IPS-20b (cell line): ENCODE results near the gene RPS15.

Experiments used
- H3K27ac ChIP-seq: one replicate; pipeline ENCODE4 v1.5.1; 2013; ENCODE audit warnings: low read length
- H3K27me3 ChIP-seq: 2 replicates; pipeline ENCODE4 v1.6.1; 2013; ENCODE audit warnings: mild to moderate bottlenecking, low read length, inconsistent platforms; ENCODE audit not compliant: insufficient read depth
- H3K36me3 ChIP-seq: 2 replicates; pipeline ENCODE4 v1.6.1; 2013; ENCODE audit warnings: low read depth, mild to moderate bottlenecking, inconsistent platforms, low read length, moderate library complexity; ENCODE audit not compliant: insufficient read depth
- H3K4me1 ChIP-seq: 2 replicates; pipeline ENCODE4 v1.6.1; 2013; ENCODE audit warnings: mild to moderate bottlenecking, control low read depth, inconsistent platforms, low read length, moderate library complexity; ENCODE audit not compliant: insufficient read depth
- H3K4me3 ChIP-seq: 2 replicates; pipeline ENCODE4 v1.5.1; 2013; ENCODE audit warnings: mild to moderate bottlenecking, low read length, inconsistent platforms
- H3K9ac ChIP-seq: 2 replicates; pipeline ENCODE4 v1.6.1; 2013; ENCODE audit warnings: low read depth, mild to moderate bottlenecking, inconsistent platforms, low read length, moderate library complexity
- H3K9me3 ChIP-seq: 2 replicates; pipeline ENCODE4 v1.6.1; 2013; ENCODE audit warnings: mild to moderate bottlenecking, low read depth, low read length, inconsistent platforms; ENCODE audit not compliant: insufficient read depth

RPS15 gene

DNA sequence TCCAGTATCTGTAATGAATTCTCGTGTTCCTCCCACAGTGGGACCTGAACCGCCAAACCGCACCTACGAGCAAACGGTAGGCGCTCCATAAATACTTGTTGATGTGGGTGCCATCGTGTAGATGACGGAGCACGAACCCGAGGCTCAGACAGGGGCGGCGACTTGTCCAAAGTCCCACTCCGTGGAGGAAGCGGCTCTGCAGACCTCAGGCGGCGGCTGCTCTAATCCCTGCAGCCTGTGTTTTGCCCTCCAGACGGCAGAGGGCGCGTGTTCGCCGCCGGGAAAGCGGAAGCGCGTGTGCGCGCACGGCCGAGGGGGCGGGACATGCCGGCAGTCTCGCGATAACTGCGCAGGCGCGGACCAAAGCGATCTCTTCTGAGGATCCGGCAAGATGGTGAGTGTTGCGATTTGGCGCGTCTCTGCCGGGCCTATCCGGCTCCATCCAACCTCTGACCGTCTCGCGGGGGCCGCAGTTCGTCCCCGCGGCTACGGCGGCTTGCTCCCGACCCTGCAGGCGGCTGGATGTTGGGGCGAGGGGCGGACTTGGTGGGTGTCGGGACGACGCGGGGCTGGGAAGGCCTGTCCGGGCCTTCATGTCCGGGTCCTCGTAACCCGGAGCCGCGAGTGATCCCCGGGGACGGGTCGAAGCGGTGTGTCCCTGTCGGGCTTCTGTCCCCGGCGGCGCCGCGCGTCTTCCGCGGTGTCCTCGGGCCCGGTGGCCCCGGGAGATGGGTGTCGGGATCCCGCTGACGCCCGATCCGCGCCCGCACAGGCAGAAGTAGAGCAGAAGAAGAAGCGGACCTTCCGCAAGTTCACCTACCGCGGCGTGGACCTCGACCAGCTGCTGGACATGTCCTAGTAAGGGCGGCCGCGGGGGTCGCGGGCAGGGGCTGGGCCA lies at the start of gene RPS15:
Gene RPS15, plus strand, starts transcription at position 362 of the 898 bp plus-strand sequence. Its CDS starts 30 bp downstream, at position 392.
- H3K4me1 ChIP-seq: no peaks in the 10 kb centered on the region
- no peaks in the 10 kb centered on the region for H3K27me3 ChIP-seq
- H3K4me3 ChIP-seq: peak within 1 kb of the TSS; percentile 96
- peak within 1 kb of the TSS; percentile 84 for H3K27ac ChIP-seq
- H3K9ac ChIP-seq: peak within 1 kb of the TSS; percentile 98
- H3K9me3 ChIP-seq: no peaks in the 10 kb centered on the region
- peaks cover 51% of the 10 kb centered on the region for H3K36me3 ChIP-seq

DNA sequence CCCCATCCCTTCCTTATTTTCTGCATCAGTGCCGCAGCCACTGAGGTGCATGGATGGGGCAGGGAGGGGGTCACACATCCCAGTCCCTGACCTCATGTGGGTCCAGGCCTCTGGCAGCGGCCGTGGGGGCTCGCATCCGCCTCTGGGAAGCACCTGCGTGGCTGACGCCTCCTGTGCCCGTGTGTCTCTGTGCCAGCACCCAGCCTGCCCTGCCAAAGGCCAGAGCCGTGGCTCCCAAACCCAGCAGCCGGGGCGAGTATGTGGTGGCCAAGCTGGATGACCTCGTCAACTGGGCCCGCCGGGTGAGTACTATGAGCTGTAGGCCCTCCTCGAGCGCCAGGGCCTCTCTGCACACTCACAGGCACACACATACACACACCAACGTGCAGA lies 49.6 kb upstream of the RPS15 start:
- no peaks in the 10 kb centered on the region for H3K4me1 ChIP-seq
- peaks cover 10% of the 10 kb centered on the region for H3K36me3 ChIP-seq
- no peak overlapping the region for H3K27ac ChIP-seq
- H3K9me3 ChIP-seq: no peaks in the 10 kb centered on the region
- H3K9ac ChIP-seq: no peak overlapping the region
- no peak overlapping the region for H3K4me3 ChIP-seq
- H3K27me3 ChIP-seq: no peaks in the 10 kb centered on the region

DNA sequence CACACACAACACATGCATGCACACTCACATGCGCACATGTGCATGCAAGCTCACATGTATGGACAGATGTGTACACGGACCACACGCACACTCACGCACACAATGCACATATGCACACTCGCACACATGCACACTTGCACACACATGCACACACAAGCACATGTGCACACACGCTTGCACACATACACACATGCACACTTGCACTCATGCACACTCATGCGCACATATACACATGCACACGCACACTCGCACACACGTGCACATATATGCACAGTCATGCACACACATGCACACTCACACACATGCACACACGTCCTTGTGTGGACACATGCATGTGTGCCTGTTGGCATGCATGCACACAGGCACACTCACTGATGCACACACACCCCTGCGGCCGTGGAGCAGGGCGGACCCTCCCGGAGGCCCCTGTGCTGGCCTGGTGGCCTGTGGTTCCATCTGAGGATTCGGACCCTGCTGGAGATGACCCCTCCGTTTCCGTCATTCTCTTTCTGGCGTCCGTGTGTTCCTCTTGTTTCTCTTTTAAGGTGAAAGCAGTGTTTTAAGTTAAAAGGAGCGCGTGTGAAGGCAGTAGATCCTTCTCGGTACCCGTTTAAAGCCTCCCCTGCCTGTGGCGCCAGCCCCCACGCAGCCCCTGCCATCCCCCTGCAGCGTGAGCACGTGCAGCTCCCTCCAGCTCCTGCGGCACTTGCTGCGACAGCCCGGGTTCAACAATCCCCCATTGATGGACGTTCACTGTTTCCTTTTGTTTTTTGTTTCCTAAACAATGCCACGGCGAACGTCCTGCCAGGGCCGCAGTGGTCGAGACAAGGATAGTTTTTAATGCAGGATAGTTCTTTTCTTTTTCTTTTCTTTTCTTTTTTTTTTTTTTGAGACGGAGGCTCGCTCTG lies 48.9 kb upstream of the RPS15 start:
- Histone ChIP-seq H3K4me3 (no peak overlapping the region), H3K27me3 (no peaks in the 10 kb centered on the region), H3K9me3 (no peaks in the 10 kb centered on the region), H3K27ac (no peak overlapping the region), H3K4me1 (no peaks in the 10 kb centered on the region), H3K36me3 (peaks cover 10% of the 10 kb centered on the region), H3K9ac (no peak overlapping the region)

DNA sequence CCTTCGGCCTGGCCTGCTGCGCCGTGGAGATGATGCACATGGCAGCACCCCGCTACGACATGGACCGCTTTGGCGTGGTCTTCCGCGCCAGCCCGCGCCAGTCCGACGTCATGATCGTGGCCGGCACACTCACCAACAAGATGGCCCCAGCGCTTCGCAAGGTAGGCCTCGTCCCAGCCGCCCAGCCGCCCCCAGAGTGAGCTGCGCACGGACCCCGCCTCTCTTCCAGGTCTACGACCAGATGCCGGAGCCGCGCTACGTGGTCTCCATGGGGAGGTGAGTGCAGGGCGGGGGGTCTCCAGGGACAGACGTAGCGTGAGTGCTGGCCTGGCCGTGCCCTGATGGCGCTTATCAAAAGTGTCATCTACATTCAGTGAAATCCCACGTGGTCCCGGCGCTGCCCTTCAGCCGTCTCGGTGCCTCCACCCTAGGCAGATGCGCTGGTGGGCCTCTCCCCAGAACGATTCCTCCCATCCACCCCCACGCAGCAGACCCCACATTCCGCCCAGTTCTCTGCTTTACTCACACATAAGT lies 47.2 kb upstream of the RPS15 start:
- no peak overlapping the region for H3K9ac ChIP-seq
- no peak overlapping the region for H3K27ac ChIP-seq
- H3K9me3 ChIP-seq: no peaks in the 10 kb centered on the region
- H3K4me3 ChIP-seq: no peak overlapping the region
- peaks cover 10% of the 10 kb centered on the region for H3K36me3 ChIP-seq
- H3K4me1 ChIP-seq: no peaks in the 10 kb centered on the region
- no peaks in the 10 kb centered on the region for H3K27me3 ChIP-seq

DNA sequence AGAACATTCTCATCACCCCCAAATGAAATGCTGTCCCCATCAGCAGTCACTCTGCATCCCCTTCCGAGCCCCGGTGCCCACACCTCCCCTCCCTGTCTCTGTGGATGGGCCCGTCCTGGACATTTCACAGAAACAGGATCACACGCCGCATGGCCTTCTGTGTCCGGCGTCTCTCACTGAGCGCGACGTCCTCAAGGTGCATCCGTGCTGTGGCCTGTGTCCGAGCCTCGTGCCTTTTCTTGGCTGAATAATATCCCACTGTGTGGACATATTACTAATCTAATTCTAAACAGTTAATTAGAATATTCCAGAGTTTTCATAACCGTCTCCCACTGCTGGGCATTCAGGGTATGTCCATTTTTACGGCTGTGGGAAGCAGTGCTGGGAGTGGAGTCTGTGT lies 45.8 kb upstream of the RPS15 start:
- Histone ChIP-seq H3K4me1 (no peaks in the 10 kb centered on the region), H3K27me3 (no peaks in the 10 kb centered on the region), H3K36me3 (peaks cover 10% of the 10 kb centered on the region), H3K4me3 (no peak overlapping the region), H3K9ac (no peak overlapping the region), H3K9me3 (no peaks in the 10 kb centered on the region), H3K27ac (no peak overlapping the region)

DNA sequence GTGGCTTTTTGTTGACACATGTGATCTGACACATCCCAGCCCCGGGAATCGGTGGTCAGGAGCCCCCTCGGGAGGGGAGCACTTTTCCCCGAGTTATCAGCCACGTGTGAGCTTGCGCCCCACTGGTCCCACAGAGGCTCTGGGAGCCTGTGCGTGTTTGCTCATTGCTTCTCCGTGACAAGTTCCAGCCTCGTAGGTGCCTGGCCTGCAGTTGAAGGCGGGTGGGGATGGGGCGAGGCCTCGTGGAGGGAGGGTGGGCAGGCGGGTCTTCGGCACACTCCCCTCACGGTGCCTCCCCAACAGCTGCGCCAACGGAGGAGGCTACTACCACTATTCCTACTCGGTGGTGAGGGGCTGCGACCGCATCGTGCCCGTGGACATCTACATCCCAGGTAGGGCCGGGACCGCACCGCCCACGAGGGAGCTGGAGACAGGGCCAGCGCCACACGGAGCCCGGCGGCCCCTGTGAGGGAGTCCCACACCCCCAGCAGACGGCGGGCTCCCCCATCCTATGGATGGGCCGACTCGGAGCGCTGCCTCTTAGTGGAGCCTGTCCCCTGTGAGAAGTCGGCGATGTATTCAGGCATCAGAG lies 45.2 kb upstream of the RPS15 start:
- H3K27ac ChIP-seq: no peak overlapping the region
- H3K4me3 ChIP-seq: no peak overlapping the region
- peaks cover 10% of the 10 kb centered on the region for H3K36me3 ChIP-seq
- H3K9me3 ChIP-seq: no peaks in the 10 kb centered on the region
- no peaks in the 10 kb centered on the region for H3K4me1 ChIP-seq
- no peak overlapping the region for H3K9ac ChIP-seq
- no peaks in the 10 kb centered on the region for H3K27me3 ChIP-seq

DNA sequence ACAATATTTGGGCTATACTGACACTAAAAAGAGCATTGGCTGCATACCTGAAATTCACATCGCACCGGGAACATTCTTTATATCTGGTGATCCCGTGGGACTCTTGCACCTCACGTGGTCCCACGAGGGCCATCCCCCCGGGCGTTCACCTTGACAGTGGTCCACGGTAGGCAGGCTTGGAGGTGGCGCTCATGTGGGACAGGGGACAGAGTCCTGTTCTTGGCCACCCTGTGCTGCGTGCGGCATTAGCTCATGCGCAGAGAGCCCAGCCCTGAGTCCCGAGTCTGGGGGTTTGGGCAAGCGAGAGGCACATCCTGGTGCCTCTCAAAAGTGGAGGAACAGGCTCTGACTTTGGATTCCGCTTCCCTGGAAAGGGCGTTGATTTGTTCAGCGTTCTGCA lies 44.4 kb upstream of the RPS15 start:
- H3K4me1 ChIP-seq: no peaks in the 10 kb centered on the region
- H3K36me3 ChIP-seq: peaks cover 6% of the 10 kb centered on the region
- no peak overlapping the region for H3K9ac ChIP-seq
- H3K9me3 ChIP-seq: no peaks in the 10 kb centered on the region
- H3K27me3 ChIP-seq: no peaks in the 10 kb centered on the region
- no peak overlapping the region for H3K27ac ChIP-seq
- H3K4me3 ChIP-seq: no peak overlapping the region

DNA sequence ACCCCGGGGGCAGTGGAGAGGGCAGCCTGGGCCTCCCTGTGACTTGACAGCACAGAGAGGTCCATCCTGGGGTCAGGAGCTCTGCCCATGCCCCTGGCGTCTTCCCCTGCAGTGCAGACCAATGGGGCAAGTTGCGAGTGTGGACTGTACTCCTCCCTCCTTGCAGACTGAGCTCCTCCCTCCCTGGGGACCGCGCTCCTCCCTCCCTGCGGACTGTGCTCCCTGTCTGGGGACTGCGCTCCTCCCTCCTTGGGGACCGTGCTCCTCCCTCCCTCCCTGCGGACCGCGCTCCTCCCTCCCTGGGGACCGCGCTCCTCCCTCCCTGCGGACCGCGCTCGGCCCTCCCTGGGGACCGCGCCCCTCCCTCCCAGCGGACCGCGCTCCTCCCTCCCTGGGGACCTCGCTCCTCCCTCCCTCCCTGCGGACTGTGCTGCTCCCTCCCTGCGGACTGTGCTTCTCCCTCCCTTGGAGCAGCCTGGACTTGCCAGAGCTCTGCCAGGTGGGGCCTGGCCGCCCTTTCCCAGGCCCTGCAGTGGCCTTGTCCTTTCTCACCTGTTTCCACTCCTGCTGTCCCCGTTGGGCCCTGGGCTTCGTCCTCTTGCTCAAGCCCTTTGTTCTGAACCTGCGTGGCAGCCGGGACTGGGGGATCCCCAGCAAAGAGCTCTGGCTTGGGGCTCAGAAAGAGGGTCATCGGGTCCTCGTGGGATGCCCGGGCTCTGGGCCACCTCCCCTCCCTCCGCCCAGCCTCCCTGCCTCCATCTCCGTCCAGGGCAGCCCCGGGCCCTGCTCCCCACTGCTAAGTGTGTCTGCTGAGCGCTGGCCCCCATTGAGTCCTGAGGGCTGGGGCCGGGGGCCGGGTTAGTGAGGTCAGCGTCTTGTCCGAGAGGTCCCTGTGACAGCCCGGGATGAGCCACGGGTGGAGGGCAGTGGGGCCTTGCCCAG lies 43.7 kb upstream of the RPS15 start:
- no peak overlapping the region for H3K27ac ChIP-seq
- no peak overlapping the region for H3K4me3 ChIP-seq
- no peaks in the 10 kb centered on the region for H3K4me1 ChIP-seq
- no peak overlapping the region for H3K9ac ChIP-seq
- H3K9me3 ChIP-seq: no peaks in the 10 kb centered on the region
- no peaks in the 10 kb centered on the region for H3K36me3 ChIP-seq
- H3K27me3 ChIP-seq: no peaks in the 10 kb centered on the region

DNA sequence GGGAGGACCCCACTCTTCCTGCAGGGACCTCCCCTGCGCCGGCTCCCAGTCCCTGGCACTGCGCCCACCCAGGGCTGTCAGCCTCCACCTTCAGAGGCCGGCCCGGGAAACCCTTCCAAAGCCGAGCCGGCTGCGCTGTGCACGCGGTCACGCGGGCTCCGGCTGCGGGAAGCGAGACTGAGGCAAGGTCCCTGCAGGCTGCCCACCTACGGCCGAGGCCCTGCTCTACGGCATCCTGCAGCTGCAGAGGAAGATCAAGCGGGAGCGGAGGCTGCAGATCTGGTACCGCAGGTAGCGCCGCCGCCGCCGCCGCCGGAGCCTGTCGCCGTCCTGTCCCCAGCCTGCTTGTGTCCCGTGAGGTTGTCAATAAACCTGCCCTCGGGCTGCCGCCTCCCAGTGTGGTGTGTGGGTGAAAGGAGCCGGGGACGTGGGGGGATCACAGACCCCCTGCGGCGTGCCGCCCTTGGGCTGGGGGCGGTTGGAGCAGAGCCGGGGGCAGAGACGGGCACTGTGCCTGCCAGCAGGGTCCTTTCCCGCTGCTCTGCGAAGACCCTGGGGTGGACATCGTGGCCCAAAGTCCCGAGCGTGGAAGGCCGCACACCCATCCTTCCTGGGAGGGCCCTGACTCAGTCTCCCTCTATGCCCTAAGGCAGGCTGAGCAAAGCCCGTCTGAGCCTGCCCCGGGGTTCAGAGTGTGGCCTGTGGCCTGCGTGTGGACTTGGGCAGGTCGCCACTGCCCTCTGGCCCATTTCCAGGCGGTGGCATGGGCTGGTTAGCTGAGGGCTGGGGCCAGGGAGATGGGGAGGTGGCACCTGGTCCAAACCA lies 42.8 kb upstream of the RPS15 start:
- H3K36me3 ChIP-seq: no peaks in the 10 kb centered on the region
- no peaks in the 10 kb centered on the region for H3K4me1 ChIP-seq
- no peaks in the 10 kb centered on the region; the same call in 1 of the 2 replicates for H3K27me3 ChIP-seq
- H3K4me3 ChIP-seq: no peak overlapping the region
- H3K9me3 ChIP-seq: no peaks in the 10 kb centered on the region
- no peak overlapping the region for H3K27ac ChIP-seq
- no peak overlapping the region for H3K9ac ChIP-seq

DNA sequence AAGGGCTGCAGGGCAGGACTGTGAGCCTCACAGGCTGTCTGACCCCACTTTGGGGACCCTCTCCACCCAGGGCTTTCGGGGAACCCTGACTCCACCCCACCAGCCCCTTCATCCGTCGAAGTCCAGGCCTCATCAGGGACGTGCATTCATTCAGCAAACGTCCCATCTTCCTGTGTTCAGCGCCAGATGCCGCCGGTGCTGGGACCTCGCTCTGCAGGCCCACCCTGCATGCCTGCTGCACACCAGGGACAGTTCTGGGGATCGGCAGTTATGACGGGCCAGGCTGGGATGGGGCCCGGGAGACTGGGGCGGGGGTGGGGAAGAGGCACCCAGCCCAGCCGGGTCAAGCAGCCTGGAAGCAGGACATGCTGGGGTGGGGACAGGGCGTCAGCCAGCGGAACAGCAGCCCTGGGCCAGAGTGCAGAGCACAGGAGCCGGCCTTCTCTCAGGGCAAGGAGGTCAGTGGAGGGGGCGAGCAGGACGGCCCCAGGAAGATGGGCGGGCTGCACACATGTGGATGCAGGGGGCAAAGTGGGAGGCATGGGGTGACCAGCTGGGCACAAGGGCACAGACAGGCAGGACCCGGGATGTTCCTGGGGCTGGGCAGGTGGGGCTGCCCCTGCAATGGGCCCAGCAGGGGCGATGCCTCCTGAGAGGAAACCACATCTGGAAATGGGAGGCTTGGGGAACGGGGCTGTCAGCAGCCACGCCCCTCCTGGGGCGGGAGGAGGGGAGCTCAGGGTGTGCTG lies 42.0 kb upstream of the RPS15 start:
- no peaks in the 10 kb centered on the region for H3K9me3 ChIP-seq
- H3K4me3 ChIP-seq: no peak overlapping the region
- H3K4me1 ChIP-seq: no peaks in the 10 kb centered on the region
- no peaks in the 10 kb centered on the region for H3K36me3 ChIP-seq
- no peak overlapping the region for H3K27ac ChIP-seq
- H3K9ac ChIP-seq: no peak overlapping the region
- no peaks in the 10 kb centered on the region; the same call in 1 of the 2 replicates for H3K27me3 ChIP-seq
